GM21390 (cell line): ENCODE results near the gene ZNF784.

Experiments used
- ATAC-seq: cut with Tn5 transposase; IDR thresholded peaks from one replicate; pipeline ENCODE4 v1.9.1; 2021; ENCODE audit not compliant: unreplicated experiment

Gene ZNF784

GRCh38 chr19:55621673-55622231 lies 2.6 kb downstream of the ZNF784 start:
- no peak for ATAC-seq

GRCh38 chr19:55621205-55621672 lies 3.1 kb downstream of the ZNF784 start:
- no peak for ATAC-seq

- ATAC-seq = no peak
These were observed 3.8 kb downstream of the ZNF784 start for GRCh38 chr19:55620410-55621204.

GRCh38 chr19:55619286-55619685 lies 5.1 kb downstream of the ZNF784 start:
- ATAC-seq = no peak

- no peak for ATAC-seq
These were observed 5.9 kb downstream of the ZNF784 start for GRCh38 chr19:55618426-55618825.

- ATAC-seq = no peak
These were observed 6.9 kb downstream of the ZNF784 start for GRCh38 chr19:55617426-55617825.

GRCh38 chr19:55616395-55616875 lies 7.9 kb downstream of the ZNF784 start:
- ATAC-seq = no peak

- ATAC-seq = no peak
These were observed 8.6 kb downstream of the ZNF784 start for GRCh38 chr19:55615543-55616394.

GRCh38 chr19:55614711-55615542 lies 9.4 kb downstream of the ZNF784 start:
- ATAC-seq = no peak

- ATAC-seq = no peak
These were observed 10.2 kb downstream of the ZNF784 start for GRCh38 chr19:55613930-55614710.

GRCh38 chr19:55613396-55613795 lies 11.0 kb downstream of the ZNF784 start:
- ATAC-seq = no peak

- ATAC-seq = no peak
These were observed 12.3 kb downstream of the ZNF784 start for GRCh38 chr19:55611983-55612645.

GRCh38 chr19:55611300-55611982 lies 12.9 kb downstream of the ZNF784 start:
- no peak for ATAC-seq

GRCh38 chr19:55609326-55609725 lies 15.0 kb downstream of the ZNF784 start:
- no peak for ATAC-seq

GRCh38 chr19:55606817-55607216 lies 17.5 kb downstream of the ZNF784 start:
- ATAC-seq = no peak

- ATAC-seq = no peak
These were observed 17.9 kb downstream of the ZNF784 start for GRCh38 chr19:55606471-55606787.

GRCh38 chr19:55605637-55606470 lies 18.5 kb downstream of the ZNF784 start, which contains the start of gene ZNF865:
Gene ZNF865 (plus strand): TSS chr19:55605647. CDS start chr19:55613619, 7,972 bp downstream.
- ATAC-seq = peak; percentile 36

- ATAC-seq = peak; percentile 60
These were observed 19.1 kb downstream of the ZNF784 start for GRCh38 chr19:55605207-55605636.
